ENCODE data around the gene DIPK1C.

The DIPK1C gene

DNA sequence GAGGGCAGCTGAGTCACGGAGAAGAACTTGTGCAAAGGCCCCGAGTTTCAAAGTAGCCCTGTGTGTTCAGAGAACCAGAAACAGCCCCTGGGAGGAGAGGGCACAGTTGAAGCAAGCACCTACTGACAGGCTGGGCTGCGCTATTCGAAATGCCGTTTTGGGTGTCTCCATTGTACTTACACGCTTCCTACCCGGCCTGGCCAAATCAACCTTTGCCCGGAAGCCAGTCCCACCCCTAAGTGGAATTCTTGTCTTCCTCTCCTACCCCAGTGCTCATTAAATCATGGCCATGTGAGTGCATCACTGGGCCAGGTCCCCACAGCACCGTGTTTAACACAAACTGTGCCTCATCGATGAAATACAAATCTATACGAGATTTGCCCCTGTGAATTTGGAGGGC, 6.0 kb downstream of the DIPK1C start:
- no peak for DNase-seq (ENCODE audit: low read depth in 2 of 2)

DNA sequence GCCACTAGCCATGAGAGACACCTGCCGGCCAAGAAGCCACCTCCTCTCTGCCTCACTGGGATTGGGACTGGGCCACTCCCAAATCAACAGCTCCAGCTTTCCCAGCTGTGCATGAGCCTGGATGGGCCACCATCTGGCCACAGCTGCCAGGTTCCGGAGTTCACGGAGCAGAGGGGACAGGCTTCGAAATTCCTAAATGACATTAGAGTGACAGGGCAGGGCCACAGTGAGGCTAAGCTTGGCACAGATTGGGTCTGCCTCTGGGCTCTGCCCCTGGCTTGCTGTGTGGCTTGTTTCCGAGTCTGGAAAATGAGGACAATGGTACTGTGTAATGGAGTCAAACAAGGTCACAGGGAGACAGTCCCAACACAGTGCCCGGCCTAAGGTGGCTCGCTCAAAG, 6.5 kb downstream of the DIPK1C start:
- DNase-seq (ENCODE audit: low read depth in 2 of 2): no peak

DNA sequence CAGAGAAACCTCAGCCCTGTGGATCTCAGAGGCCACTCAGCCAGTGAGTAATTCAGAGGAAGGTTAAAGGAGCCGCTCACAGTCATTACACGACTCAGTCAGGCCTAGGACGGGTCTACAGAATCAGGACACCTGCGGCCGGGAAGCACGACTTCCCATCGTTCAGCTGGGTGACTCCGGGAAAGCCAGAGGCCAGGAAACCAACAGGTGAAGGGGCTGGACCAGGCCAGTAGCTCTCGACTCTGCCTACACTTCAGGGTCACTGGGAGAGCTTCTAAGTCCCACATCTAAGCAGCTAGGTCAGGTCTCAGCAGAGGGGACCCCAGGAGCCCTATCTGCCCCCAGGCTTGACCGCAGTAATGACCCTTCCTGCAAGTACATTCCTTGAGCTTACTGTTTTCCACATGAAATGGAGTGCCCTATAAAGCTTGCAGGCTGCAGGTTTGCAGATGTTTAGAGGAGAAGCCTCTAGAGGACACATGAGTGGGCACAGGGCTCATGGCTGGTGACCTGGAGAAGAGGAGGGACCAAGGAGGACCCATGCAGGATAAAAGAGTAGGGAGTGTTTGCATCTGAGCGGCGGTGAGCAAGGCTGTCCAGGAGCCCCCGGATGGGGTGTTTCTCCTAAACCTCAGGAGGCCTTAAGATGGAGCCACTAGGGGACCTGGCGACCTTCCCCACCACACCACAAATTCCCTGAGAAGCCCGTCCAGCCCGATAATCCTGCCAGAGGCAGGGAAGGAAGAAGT, 9.5 kb downstream of the DIPK1C start:
- DNase-seq (ENCODE audit: low read depth in 2 of 2): no peak

DNA sequence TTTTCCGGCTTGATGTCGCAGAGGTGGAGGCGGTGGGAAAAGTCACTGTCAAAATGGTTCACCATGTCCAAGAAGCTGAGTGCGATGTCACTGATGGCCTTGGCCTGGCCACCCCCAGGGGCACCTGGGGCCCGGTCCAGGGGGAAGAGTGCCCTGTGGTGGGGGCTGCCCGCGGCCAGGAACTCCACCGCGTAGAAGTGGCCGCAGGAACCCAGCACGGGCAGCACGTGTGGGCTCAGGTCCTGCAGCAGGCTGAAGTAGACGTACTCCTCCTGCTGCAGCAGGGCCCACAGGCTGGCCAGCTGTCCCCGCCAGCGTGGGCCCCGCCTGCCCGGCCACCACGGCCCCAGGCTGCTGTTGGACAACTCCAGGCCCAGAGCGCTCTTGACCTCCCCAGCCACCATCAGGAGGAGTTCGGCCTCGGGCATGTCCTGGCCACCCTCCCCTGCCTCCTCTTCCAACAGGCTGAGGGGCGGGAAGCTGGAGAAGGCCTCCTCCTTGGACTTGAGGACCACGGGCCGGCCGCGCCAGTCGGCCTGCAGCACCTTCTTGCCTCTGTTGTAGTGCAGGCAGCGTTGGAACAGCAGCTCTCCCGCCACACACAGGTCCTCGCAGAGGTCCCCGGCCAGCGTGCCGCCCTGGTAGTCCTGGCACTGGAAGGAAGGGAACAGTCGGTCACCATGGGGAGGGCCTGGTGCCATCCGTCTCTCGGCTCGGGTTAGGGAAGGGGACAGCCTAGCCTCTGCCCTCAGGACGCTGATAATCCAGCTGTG, 10.3 kb downstream of the DIPK1C start:
- DNase-seq (ENCODE audit: low read depth in 2 of 2): no peak

DNA sequence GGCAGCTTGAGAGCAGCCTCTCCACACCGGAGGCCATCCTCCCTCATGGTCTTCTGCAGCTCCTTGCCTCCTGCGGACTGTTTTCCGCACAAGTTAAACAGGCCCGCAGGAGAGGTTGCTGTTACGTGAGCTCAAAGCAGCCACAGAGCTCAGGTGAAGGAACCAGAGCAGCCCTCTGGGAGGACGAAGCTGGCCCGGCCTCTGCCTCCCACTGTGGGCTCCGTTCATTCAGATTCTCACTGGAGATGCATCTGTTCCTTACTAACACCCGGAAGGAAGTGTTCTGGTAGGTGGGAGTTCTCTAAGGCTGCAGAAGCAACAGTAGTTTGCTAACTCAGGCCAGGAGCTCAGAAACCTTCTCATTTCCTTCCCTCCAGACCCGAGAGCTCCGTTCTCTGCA, 10.9 kb downstream of the DIPK1C start:
- no peak for DNase-seq (ENCODE audit: low read depth in 2 of 2)

DNA sequence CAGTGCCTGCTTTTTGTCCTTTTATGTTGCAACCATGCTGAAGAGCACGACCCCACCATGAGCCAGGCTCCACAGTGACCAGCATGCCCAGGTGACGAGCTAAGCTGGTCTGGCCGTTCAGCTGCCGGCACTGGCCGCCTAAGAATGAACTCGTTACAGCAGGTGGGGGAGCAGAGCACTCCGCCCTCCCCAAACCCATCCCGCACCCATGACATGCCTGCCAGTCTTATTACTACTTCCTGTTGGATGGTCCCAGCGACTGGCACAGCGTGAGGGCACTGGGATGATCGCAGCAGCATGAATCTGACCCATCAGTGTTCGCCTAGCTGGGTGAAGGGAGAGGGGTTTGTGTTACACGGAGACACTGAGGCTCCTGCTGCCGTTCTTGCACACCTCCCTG, 11.5 kb downstream of the DIPK1C start:
- no peak for DNase-seq (ENCODE audit: low read depth in 2 of 2)

DNA sequence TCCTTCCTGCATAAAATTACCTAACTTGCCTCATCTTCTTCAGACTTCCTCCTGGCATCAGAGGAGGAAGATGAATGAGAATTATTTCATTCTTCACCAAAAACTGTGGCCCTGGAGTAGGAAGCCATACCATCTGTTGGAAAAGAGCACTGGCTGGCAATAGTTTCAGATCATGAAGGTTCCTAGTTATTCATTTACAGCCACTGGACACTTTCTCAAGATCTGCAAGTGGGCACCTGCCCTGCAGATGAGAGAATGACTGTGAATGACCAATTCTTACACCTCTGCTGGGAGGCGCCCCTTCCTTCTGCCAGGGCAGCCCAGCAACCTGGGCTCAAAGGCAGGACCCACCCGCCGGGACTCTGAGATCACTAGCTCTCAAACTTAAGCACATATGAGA, 13.0 kb downstream of the DIPK1C start:
- no peak for DNase-seq (ENCODE audit: low read depth in 2 of 2)

DNA sequence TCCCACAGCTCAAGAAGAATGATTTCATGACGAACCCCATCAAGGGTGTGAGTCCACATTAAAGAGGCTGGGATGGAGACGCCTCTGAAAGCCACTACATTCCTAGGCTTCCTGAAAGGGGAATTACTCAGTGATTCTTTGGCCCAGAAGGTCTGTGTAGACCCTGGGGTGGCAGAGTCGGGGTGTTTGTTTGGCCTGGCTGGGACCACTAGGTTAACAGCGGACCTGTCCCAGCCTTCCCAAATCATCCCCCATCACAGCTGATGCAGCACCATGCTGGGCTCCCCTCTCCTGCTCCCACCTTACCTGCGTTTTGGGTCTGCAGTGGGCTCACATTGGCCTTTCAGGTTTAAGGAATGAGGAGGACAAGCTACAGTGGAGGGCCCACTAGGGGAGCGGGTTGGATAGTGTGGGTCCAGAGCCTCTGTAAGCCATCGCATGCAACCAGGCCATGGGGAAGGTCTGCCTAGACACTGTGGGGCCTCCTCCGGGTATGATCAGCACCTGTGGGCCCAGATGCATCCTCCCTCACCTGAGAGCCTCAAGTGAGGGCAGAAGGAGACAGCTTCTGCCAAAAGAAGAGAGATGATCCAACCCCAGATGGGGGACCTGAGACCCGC, 16.2 kb downstream of the DIPK1C start:
- no peak for DNase-seq (ENCODE audit: low read depth in 2 of 2)

DNA sequence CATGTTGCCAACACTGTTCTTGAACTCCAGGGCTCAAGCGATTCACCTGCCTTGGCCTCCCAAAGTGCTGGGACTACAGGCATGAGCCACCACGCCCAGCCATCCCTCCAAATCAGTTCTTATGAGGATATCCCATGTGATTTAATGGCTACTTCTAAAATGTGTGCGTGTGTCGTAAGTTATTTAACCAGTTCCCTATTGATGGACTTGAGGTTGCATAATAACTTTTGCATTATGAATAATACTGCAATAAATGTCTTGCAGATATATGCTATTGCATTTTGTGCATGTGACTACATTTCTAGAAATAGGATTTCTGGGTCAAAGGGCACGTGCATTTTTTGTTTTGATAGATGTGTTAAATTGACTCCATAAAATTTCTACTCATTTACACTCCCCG, 19.0 kb downstream of the DIPK1C start:
- DNase-seq (ENCODE audit: low read depth in 2 of 2): no peak

DNA sequence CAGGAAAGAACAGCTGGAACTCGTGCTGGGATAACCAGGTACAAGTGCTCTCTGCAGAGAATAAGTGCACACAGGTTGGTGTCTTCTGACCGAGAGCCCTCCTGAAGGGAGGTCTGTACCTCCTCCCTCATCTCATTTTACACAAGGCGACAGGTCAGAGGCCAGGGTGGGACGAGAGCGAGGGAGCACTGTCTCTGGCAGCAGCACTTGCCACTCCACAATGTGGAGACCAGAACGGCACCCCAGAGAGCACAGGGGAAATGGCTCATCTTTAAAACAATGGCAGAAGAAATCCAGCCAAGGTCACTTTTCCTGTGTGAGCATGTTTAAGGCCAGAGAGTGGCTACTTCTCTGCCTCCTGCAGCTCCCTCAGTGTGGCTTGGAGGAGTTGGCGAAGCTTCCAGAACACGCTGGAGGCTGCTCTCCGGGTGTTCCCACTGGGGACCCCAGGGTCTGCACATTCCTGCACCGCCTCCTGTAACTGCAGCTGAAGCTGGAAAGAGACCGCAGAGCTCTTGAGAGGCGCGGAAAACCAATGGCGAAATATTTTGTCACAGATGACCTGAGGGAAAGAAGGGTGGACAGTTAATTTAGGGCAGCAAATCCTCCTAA, 20.8 kb downstream of the DIPK1C start:
- DNase-seq (ENCODE audit: low read depth in 2 of 2): no peak

DNA sequence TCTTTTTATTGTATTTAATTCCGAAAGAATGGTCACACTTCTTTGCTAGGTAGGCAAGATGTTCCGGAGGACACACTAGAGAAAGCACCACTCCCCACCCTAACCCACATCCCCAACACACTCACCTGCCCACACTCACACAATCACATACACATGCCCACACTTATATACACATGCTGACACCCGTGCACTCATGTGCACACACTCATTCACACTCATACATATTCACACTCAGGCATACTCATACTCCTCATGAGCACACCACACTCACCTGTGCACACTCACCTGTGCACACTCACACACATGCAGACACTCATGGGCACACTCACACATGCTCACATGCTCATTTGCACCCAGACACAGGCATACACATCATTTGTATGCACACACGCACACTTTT, 21.4 kb downstream of the DIPK1C start:
- no peak for DNase-seq (ENCODE audit: low read depth in 2 of 2)

DNA sequence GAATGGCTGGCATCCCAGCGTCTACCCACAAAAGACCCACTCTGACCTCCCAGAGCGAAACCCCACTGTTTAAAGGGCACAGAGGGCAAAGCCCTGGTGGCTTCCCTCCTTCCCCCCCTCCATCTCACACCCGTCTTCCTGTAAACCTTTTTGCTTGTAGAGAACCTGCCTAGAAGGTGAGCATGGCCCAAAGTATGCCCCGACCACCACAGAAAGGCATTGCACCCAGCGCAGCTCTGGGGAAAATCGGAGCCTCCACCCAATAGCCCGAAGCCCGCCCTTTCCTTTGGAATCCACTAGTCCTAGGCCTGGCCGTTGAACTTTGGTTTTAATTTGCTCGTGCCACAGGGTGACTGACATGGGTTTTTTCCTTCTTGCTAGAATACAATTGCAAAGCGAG, 22.6 kb downstream of the DIPK1C start:
- DNase-seq (ENCODE audit: low read depth in 2 of 2): no peak

DNA sequence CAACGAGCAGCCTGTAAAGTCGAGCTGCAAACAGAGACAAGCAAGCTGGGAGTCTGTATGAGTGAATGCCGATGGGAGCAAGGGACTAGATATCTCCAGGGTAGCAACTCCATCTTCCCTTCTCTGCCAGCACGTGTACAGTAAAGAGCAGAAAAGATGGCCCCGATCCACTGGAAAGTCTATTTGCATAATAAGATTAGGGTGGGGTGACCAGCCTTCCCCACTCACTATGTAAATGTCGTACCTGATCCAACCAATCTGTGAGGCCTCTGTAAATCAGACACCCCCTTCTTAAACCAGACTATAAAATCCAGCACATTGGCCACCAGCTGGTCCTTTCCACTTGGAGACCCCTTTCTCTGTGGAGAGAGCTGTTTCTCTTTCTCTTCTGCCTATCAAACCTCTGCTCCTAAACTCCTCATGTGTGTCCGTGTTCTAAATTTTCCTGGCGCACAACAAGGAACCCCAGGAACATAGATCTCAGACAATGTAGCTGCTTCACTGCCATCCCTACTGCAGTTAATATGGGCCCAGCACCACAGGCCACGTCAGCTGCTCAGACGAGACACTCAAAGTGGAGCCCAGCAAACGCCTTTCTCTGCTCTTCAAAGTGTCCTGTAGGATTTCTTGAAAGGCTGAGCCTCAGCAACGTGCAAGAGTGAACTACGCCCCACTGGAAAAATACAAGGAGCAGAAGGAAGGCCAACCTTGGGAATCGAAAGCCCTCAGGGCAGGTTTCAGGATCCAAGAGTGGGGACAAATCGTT, 26.1 kb downstream of the DIPK1C start:
- no peak for DNase-seq (ENCODE audit: low read depth in 2 of 2)

DNA sequence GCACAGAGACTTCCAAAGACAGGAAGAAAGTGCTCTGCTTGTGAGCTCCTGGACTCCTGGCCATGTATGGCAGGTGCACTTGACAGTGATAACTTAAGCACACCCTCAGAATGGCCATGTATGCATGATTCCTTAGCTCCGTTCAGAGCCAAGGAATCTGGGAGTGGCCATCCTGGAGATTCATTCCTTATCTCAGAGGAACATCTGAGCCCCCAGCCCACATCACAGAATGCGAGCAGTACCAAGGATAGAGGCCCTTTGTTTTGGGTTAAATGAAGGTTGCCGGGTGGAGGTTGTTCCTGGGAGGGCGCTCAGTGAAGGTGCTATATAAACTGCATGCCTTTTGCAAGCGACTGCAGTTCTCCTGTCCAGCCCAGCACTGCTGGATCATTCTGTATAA, 26.9 kb downstream of the DIPK1C start:
- no peak for DNase-seq (ENCODE audit: low read depth in 2 of 2)

DNA sequence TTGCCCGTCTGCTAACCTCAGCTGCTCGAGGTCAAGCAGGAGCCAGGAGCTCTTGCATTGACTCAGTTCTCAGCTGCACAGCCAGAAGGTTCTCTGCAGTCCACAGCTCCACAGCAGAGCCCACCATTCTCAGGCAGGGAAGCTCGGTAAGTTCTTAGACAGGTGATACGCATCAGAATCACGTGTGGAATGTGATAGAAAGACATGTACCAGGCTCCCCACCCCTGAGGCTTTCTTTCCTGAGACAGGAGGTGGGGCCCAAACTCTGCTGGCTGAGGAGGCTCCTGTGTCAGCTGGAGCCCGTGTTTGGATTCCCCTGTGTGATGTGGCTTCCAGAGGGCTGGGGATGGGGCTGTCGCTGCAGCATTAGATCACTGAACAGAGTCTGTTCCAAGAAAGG, 28.0 kb downstream of the DIPK1C start:
- no peak for DNase-seq (ENCODE audit: low read depth in 2 of 2)

DNA sequence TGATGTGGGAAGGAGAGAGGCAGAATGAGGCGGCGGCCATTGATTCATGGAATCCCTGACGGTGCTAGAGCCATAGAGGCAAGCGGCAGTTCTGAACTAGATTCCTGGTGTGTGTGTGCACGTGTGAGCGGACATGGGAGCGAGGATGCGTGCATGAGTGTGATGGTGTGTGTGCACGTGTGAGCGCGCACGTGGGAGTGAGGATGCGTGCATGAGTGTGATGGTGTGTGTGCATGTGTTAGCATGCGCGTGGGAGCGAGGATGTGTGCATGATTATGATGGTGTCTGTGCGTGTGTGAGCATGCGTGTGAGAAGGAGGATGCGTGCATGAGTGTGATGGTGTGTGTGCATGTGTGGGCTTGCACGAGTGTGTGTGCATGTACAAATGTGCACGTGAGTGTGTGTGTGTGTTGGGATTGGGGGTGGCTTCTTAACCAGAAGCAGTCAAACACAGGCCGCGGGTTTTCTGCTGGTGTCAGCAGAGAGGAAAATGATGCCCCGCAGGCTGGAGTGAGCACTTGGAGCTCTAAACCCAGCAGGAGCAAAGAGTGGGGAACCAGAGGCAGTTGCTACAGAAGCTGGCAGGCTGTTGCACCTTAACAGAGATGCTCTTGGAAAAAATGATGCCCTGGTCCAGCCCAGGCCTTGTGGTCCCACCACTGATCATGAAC, 29.5 kb downstream of the DIPK1C start:
- no peak for DNase-seq (ENCODE audit: low read depth in 2 of 2)

DNA sequence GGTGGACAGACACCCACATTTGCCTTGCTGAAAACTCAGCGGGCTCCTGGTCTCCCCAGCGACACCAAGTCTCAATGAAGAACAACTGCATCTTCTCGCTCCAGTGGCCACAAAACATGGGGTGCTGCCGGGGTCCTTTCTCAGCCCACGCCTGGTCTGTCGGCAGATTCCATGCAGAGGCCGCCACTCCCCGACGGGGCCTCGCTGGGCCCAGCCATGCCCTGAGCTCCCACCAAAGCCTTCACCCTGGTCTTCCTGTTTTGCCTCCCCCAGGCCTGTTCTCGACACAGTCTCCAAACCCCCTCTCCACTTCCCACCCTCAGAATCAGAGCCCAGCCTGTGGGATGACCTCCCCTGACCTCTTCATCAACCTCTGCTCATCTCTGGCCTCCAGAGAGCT, 31.2 kb downstream of the DIPK1C start:
- no peak for DNase-seq (ENCODE audit: low read depth in 2 of 2)

DNA sequence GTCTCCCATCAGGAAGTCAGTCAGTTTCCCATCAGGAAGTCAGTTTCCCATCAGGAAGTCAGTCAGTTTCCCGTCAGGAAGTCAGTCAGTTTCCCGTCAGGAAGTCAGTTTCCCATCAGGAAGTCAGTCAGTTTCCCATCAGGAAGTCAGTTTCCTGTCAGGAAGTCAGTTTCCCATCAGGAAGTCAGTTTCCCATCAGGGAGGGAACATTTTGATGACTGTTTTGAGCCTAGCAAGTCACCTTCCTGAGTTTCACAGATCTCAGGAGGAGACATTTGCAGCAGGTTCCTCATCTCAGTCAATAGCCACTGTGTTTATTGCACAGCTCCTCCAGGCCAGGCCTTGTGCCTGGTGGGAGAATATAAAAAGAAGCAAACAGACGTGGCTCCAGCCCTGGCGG, 31.9 kb downstream of the DIPK1C start:
- no peak for DNase-seq (ENCODE audit: low read depth in 2 of 2)

DNA sequence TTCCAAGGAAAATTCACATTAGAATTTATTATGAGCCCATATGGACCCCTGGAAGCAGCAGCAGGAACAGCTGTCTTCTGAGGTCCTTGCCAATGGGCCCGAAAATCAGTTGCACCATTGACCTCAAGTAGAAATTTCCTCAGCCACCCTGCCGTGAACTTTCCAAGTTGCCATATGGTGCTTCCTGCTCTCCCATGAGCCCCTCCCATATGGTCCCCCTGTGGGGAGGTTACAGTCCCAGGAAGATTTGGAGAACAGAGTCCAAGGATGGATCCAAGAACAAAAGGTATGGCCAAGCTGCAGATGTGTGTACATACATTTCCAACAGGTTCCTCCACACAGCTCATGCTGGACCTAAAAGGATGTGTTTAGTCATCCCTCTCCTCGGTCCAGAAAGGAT, 34.6 kb downstream of the DIPK1C start:
- DNase-seq (ENCODE audit: low read depth in 2 of 2): no peak

DNA sequence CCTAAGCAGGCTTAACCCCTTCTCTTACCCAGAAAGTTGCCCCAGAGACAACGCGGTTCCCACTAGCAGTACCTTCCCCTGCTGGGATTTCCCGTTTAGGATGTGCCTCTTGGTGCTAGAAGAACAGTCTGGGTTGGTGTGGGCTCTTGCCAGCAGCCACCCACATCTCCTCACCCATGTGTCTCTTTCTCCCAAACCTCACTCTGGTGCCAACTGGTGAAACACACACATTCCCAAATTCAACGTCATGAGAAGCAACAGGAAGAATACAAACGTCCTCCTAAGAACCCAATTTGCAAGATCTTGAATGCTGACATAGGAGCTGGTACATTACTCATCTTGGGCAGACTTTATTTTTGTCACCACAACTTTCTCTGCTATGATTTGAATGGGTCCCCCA, 36.2 kb downstream of the DIPK1C start:
- no peak for DNase-seq (ENCODE audit: low read depth in 2 of 2)

DNA sequence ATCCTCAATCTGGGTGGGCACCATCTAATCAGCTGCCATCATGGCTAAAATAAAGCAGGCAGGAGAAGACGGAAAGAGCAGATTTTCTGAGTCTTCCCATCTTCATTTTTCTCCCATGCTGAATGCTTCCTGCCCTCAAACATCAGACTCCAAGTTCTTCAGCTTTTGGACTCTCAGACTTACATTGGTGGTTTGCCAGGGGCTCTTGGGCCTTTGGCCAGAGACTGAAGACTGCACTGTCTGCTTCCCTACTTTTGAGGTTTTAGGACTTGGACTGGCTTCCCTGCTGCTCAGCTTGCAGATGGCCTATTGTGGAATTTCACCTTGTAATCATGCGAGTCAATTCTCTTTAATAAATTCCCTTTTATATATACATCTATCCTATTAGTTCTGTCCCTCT, 36.6 kb downstream of the DIPK1C start:
- DNase-seq (ENCODE audit: low read depth in 2 of 2): no peak
